CD4-positive, CD25-positive, alpha-beta regulatory T cell (primary cell): ENCODE measurements around the gene CDRT15L2. TPM values are rescaled to one million over a fixed set of nuclear protein-coding genes. Genes with fewer than 3 reads are reported as not detected.
"Not testable (repeated sequence)": the region's sequence is repeated elsewhere in the genome, so short reads cannot be mapped to it uniquely, and the experiment has no call there.

Experiments used
- ATAC-seq, 2 donors: fragments of 150-1000 bp; cut with Tn5 transposase; one replicate each; pipeline ENCODE4 v1.10.0; 2021; ENCODE audit warnings: low read depth in 2 of 2, moderate number of reproducible peaks in 2 of 2, moderate library complexity in 1 of 2
- DNase-seq, 3 donors: peaks; one replicate each; pipeline versions ENCODE4 v3.0.0 to v3.0.0-alpha.2; 2012 to 2022; ENCODE audit warnings: mixed read lengths in 1 of 3
- H3K27ac ChIP-seq: one replicate; pipeline ENCODE4 v1.7.0; 2013; ENCODE audit warnings: mild to moderate bottlenecking, low read length; ENCODE audit not compliant: insufficient read depth, poor library complexity, severe bottlenecking
- H3K27me3 ChIP-seq: one replicate; pipeline ENCODE4 v1.7.0; 2013; ENCODE audit warnings: low read length; ENCODE audit not compliant: control insufficient read depth, insufficient read depth
- H3K36me3 ChIP-seq: one replicate; pipeline ENCODE4 v1.7.0; 2013; ENCODE audit warnings: mild to moderate bottlenecking, low read length, moderate library complexity; ENCODE audit not compliant: control insufficient read depth, insufficient read depth
- H3K4me1 ChIP-seq: 2 replicates; pipeline ENCODE4 v1.7.0; 2013; ENCODE audit warnings: mild to moderate bottlenecking, low read length; ENCODE audit not compliant: insufficient read depth, control insufficient read depth, poor library complexity, severe bottlenecking
- H3K4me3 ChIP-seq: one replicate; pipeline ENCODE4 v1.7.0; 2013; ENCODE audit warnings: low read depth, mild to moderate bottlenecking, low read length, moderate library complexity
- H3K9me3 ChIP-seq, 2 experiments: 1 replicate in 1 of 2; 2 replicates in 1 of 2; pipeline ENCODE4 v1.7.0; 2013; ENCODE audit warnings: low read length in 2 of 2, mild to moderate bottlenecking in 1 of 2, moderate library complexity in 1 of 2; ENCODE audit not compliant: control insufficient read depth in 2 of 2
- H3K27ac Mint-ChIP-seq, 3 donors: one replicate each; pipeline ENCODE4 v1.8.0; 2020 to 2022; ENCODE audit warnings: mild to moderate bottlenecking in 3 of 3, mixed read lengths in 3 of 3, moderate library complexity in 2 of 3
- H3K27me3 Mint-ChIP-seq: one replicate; pipeline ENCODE4 v1.8.0; 2022; ENCODE audit warnings: mild to moderate bottlenecking, mixed read lengths
- H3K36me3 Mint-ChIP-seq: one replicate; pipeline ENCODE4 v1.8.0; 2020; ENCODE audit warnings: mixed read lengths
- H3K4me1 Mint-ChIP-seq, 4 donors: one replicate each; pipeline ENCODE4 v1.8.0; 2020 to 2022; ENCODE audit warnings: mixed read lengths in 4 of 4, mild to moderate bottlenecking in 1 of 4
- H3K4me3 Mint-ChIP-seq, 4 donors: one replicate each; pipeline ENCODE4 v1.8.0; 2020 to 2022; ENCODE audit warnings: mild to moderate bottlenecking in 4 of 4, mixed read lengths in 4 of 4, moderate library complexity in 3 of 4
- H3K9me3 Mint-ChIP-seq, 7 donors: one replicate each; pipeline ENCODE4 v1.8.0; 2020 to 2022; ENCODE audit warnings: mixed read lengths in 7 of 7, mild to moderate bottlenecking in 3 of 7, moderate library complexity in 2 of 7
- polyA plus RNA-seq, 4 donors: library from polyadenylated mRNA; unstranded; fragments of 300-500 nt; fragmentation: Illumina TruSeq; gene quantifications; one replicate each; pipeline ENCODE4 v1.2.3, GENCODE V29; 2021
- total RNA-seq: library from RNA; stranded (reverse); gene quantifications from one replicate; pipeline ENCODE4 v1.2.3, GENCODE V29; 2022

The CDRT15L2 gene
- total RNA-seq: not detected
- polyA plus RNA-seq: not detected

- not testable (repeated sequence) for H3K27me3 Mint-ChIP-seq, H3K9me3 ChIP-seq, ATAC-seq, DNase-seq, H3K27ac ChIP-seq, H3K4me1 Mint-ChIP-seq, H3K36me3 Mint-ChIP-seq, H3K9me3 Mint-ChIP-seq, H3K4me3 ChIP-seq, H3K4me1 ChIP-seq, H3K4me3 Mint-ChIP-seq, H3K27me3 ChIP-seq, H3K36me3 ChIP-seq, H3K27ac Mint-ChIP-seq
Measured at GRCh38 chr17:20579424-20579823, at the start of gene CDRT15L2. Gene CDRT15L2, plus strand, starts transcription at chr17:20579724. Its CDS starts 20 bp downstream, at chr17:20579744.

GRCh38 chr17:20530104-20530503, 49.4 kb upstream of the CDRT15L2 start:
- not testable (repeated sequence) for DNase-seq, H3K36me3 ChIP-seq, H3K4me1 Mint-ChIP-seq, H3K27ac Mint-ChIP-seq, H3K27ac ChIP-seq, H3K4me3 ChIP-seq, H3K4me1 ChIP-seq, ATAC-seq, H3K36me3 Mint-ChIP-seq, H3K9me3 ChIP-seq, H3K27me3 ChIP-seq, H3K9me3 Mint-ChIP-seq
- H3K27me3 Mint-ChIP-seq: peaks cover 12% of the 10 kb centered on the region
- H3K4me3 Mint-ChIP-seq: peak overlapping the region in 2 of 4 donors; percentile 12 to 57

- H3K9me3 Mint-ChIP-seq, H3K4me3 ChIP-seq, H3K36me3 Mint-ChIP-seq, DNase-seq, H3K27ac Mint-ChIP-seq, H3K27me3 ChIP-seq, H3K4me1 Mint-ChIP-seq, H3K27ac ChIP-seq, ATAC-seq, H3K4me1 ChIP-seq, H3K36me3 ChIP-seq, H3K9me3 ChIP-seq: not testable (repeated sequence)
- Mint-ChIP-seq H3K4me3 (peak overlapping the region in 2 of 4 donors; percentile 52 to 76), H3K27me3 (peaks cover 12% of the 10 kb centered on the region)
Measured at GRCh38 chr17:20532544-20533090, 46.9 kb upstream of the CDRT15L2 start.

- H3K4me1 Mint-ChIP-seq, H3K36me3 ChIP-seq, H3K9me3 ChIP-seq, H3K9me3 Mint-ChIP-seq, H3K36me3 Mint-ChIP-seq, H3K27ac ChIP-seq, H3K27me3 ChIP-seq, H3K4me1 ChIP-seq, DNase-seq, ATAC-seq: not testable (repeated sequence)
- H3K27me3 Mint-ChIP-seq: peaks cover 12% of the 10 kb centered on the region
- peak overlapping the region in 1 of 3 donors; percentile 89 for H3K27ac Mint-ChIP-seq
- peak overlapping the region; percentile 7 to 81 (median 60) for H3K4me3 Mint-ChIP-seq
- H3K4me3 ChIP-seq: peak overlapping the region; percentile 13
Measured at GRCh38 chr17:20533206-20533605, 46.3 kb upstream of the CDRT15L2 start.

GRCh38 chr17:20534711-20535550, 44.6 kb upstream of the CDRT15L2 start:
- H3K27ac ChIP-seq, H3K36me3 ChIP-seq, H3K27ac Mint-ChIP-seq, DNase-seq, H3K9me3 Mint-ChIP-seq, ATAC-seq, H3K27me3 Mint-ChIP-seq, H3K9me3 ChIP-seq, H3K4me1 Mint-ChIP-seq, H3K4me1 ChIP-seq, H3K27me3 ChIP-seq, H3K4me3 ChIP-seq, H3K36me3 Mint-ChIP-seq: not testable (repeated sequence)
- peak overlapping the region in 2 of 4 donors; percentile 38 to 68 for H3K4me3 Mint-ChIP-seq

- not testable (repeated sequence) for H3K27ac ChIP-seq, H3K27ac Mint-ChIP-seq
Measured at GRCh38 chr17:20540414-20540813, 39.1 kb upstream of the CDRT15L2 start.

GRCh38 chr17:20540865-20541264, 38.7 kb upstream of the CDRT15L2 start:
- H3K36me3 ChIP-seq, H3K4me3 Mint-ChIP-seq, H3K27me3 Mint-ChIP-seq, DNase-seq, H3K4me1 ChIP-seq, H3K36me3 Mint-ChIP-seq, H3K27ac Mint-ChIP-seq, H3K4me1 Mint-ChIP-seq, H3K9me3 ChIP-seq, H3K4me3 ChIP-seq, ATAC-seq, H3K27ac ChIP-seq, H3K9me3 Mint-ChIP-seq, H3K27me3 ChIP-seq: not testable (repeated sequence)

More at GRCh38 chr17:20540414-20540813, 39.1 kb upstream of the CDRT15L2 start:
- not testable (repeated sequence) for H3K27me3 ChIP-seq, H3K9me3 Mint-ChIP-seq, H3K36me3 ChIP-seq, H3K36me3 Mint-ChIP-seq, H3K4me1 Mint-ChIP-seq, H3K4me3 Mint-ChIP-seq, H3K4me1 ChIP-seq, H3K9me3 ChIP-seq, DNase-seq, H3K4me3 ChIP-seq, H3K27me3 Mint-ChIP-seq, ATAC-seq
